ENCODE data around the gene RNASE7.

The RNASE7 gene

GRCh38 chr14:21016413-21017190 is 25.6 kb upstream of the RNASE7 start:
- TF ChIP-seq CTCF (conservative IDR thresholded peaks at IDR 0.05; ENCODE audit: low read depth, low read length) = no peak
- no peak for DNase-seq (ENCODE audit: low read depth)
- H3K4me3 ChIP-seq (ENCODE audit: low read length) = no peak overlapping the region

GRCh38 chr14:21017528-21018245 is 24.5 kb upstream of the RNASE7 start:
- DNase-seq (ENCODE audit: low read depth) = no peak
- no peak for TF ChIP-seq CTCF (conservative IDR thresholded peaks at IDR 0.05; ENCODE audit: low read depth, low read length)
- H3K4me3 ChIP-seq (ENCODE audit: low read length) = no peak overlapping the region

GRCh38 chr14:21018286-21018685 is 23.9 kb upstream of the RNASE7 start:
- no peak for DNase-seq (ENCODE audit: low read depth)
- no peak for TF ChIP-seq CTCF (conservative IDR thresholded peaks at IDR 0.05; ENCODE audit: low read depth, low read length)

GRCh38 chr14:21018781-21019180 is 23.4 kb upstream of the RNASE7 start:
- H3K4me3 ChIP-seq (ENCODE audit: low read length) = no peak overlapping the region
- no peak for DNase-seq (ENCODE audit: low read depth)
- TF ChIP-seq CTCF (conservative IDR thresholded peaks at IDR 0.05; ENCODE audit: low read depth, low read length) = no peak

More at GRCh38 chr14:21018286-21018685, 23.9 kb upstream of the RNASE7 start:
- H3K4me3 ChIP-seq (ENCODE audit: low read length) = no peak overlapping the region

- TF ChIP-seq CTCF (conservative IDR thresholded peaks at IDR 0.05; ENCODE audit: low read depth, low read length) = no peak
- no peak overlapping the region for H3K4me3 ChIP-seq (ENCODE audit: low read length)
- DNase-seq (ENCODE audit: low read depth) = no peak
These were observed 22.8 kb upstream of the RNASE7 start for GRCh38 chr14:21019366-21019765.

GRCh38 chr14:21020977-21021545 is 21.1 kb upstream of the RNASE7 start:
- TF ChIP-seq CTCF (conservative IDR thresholded peaks at IDR 0.05; ENCODE audit: low read depth, low read length) = no peak
- no peak for DNase-seq (ENCODE audit: low read depth)
- no peak overlapping the region for H3K4me3 ChIP-seq (ENCODE audit: low read length)
